GM18907 (cell line): ENCODE results near the gene SH2D2A.
"Not testable (repeated sequence)": the region's sequence is repeated elsewhere in the genome, so short reads cannot be mapped to it uniquely, and the experiment has no call there.

Experiments used
- ATAC-seq: cut with Tn5 transposase; IDR thresholded peaks from one replicate; pipeline ENCODE4 v1.9.1; 2021; ENCODE audit warnings: mild to moderate bottlenecking, moderate library complexity; ENCODE audit not compliant: unreplicated experiment

The SH2D2A gene

GRCh38 chr1:156775799-156776198 lies 40.8 kb downstream of the SH2D2A start:
- no peak for ATAC-seq

GRCh38 chr1:156773607-156774006 lies 43.0 kb downstream of the SH2D2A start:
- ATAC-seq: no peak

- no peak for ATAC-seq
Measured at GRCh38 chr1:156772728-156773497, 43.7 kb downstream of the SH2D2A start.

- no peak for ATAC-seq
Measured at GRCh38 chr1:156772222-156772621, 44.4 kb downstream of the SH2D2A start.

GRCh38 chr1:156768610-156769295 lies 47.9 kb downstream of the SH2D2A start:
- ATAC-seq: no peak

- ATAC-seq: peak; percentile 9
Measured at GRCh38 chr1:156767879-156768604, 48.6 kb downstream of the SH2D2A start.

- peak; percentile 89 for ATAC-seq
Measured at GRCh38 chr1:156767101-156767878, 49.4 kb downstream of the SH2D2A start, which contains the start of gene PRCC. PRCC (plus strand) TSS chr1:156767535; CDS start chr1:156767772, 237 bp downstream.

- peak; percentile 18 for ATAC-seq
Measured at GRCh38 chr1:156766298-156767100, 50.1 kb downstream of the SH2D2A start.

- no peak for ATAC-seq
Measured at GRCh38 chr1:156765666-156766065, 51.0 kb downstream of the SH2D2A start.

- ATAC-seq: not testable (repeated sequence)
Measured at GRCh38 chr1:156765136-156765535, 51.5 kb downstream of the SH2D2A start.

- ATAC-seq: no peak
Measured at GRCh38 chr1:156760796-156761104, 55.9 kb downstream of the SH2D2A start.

GRCh38 chr1:156760092-156760795 lies 56.4 kb downstream of the SH2D2A start:
- no peak for ATAC-seq

- not testable (repeated sequence) for ATAC-seq
Measured at GRCh38 chr1:156757572-156758253, 58.9 kb downstream of the SH2D2A start.

- ATAC-seq: no peak
Measured at GRCh38 chr1:156756355-156756754, 60.3 kb downstream of the SH2D2A start.
